Vein endothelial cell (primary cell): ENCODE measurements around the gene IL1RN. TPM values are rescaled to one million over a fixed set of nuclear protein-coding genes. Genes with fewer than 3 reads are reported as not detected.

Source experiments
- small RNA-seq: library from RNA; depleted of rRNA; stranded (forward); fragments of <200 nt; gene quantifications from one replicate; pipeline ENCODE3, GENCODE V24; 2012
- total RNA-seq: library from RNA; depleted of rRNA; stranded (reverse); fragments of >200 nt; gene quantifications from 2 replicates; pipeline ENCODE4 v1.2.3, GENCODE V29; 2012

The IL1RN gene, protein sequence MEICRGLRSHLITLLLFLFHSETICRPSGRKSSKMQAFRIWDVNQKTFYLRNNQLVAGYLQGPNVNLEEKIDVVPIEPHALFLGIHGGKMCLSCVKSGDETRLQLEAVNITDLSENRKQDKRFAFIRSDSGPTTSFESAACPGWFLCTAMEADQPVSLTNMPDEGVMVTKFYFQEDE
- total RNA-seq = not detected in 2 replicates

DNA sequence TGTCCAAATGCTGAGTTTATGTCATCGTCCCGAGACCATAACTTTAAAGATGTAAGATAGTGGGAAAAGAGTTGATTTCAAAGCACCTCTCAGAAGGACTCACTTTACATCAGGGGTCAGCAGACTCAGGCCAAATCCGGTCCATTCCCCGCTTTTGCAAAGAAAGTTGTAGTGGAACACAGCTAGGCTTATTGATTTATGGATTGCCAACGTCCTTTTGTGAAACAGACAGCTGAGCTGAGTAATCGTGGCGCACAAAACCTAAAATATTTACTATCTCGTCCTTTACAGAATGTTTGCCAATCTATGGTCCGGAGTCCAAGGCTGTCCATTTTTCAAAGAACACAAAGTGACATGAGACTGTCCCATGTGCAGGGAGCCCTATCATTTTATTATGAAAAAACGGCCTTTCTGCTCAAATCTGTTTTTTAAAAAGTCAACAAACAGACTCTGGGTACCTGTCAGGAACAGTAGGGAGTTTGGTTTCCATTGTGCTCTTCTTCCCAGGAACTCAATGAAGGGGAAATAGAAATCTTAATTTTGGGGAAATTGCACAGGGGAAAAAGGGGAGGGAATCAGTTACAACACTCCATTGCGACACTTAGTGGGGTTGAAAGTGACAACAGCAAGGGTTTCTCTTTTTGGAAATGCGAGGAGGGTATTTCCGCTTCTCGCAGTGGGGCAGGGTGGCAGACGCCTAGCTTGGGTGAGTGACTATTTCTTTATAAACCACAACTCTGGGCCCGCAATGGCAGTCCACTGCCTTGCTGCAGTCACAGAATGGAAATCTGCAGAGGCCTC lies at the start of gene IL1RN:
Gene IL1RN, plus strand, starts transcription at position 754 of the 801 bp plus-strand sequence. Its CDS starts 27 bp downstream, at position 781.

DNA sequence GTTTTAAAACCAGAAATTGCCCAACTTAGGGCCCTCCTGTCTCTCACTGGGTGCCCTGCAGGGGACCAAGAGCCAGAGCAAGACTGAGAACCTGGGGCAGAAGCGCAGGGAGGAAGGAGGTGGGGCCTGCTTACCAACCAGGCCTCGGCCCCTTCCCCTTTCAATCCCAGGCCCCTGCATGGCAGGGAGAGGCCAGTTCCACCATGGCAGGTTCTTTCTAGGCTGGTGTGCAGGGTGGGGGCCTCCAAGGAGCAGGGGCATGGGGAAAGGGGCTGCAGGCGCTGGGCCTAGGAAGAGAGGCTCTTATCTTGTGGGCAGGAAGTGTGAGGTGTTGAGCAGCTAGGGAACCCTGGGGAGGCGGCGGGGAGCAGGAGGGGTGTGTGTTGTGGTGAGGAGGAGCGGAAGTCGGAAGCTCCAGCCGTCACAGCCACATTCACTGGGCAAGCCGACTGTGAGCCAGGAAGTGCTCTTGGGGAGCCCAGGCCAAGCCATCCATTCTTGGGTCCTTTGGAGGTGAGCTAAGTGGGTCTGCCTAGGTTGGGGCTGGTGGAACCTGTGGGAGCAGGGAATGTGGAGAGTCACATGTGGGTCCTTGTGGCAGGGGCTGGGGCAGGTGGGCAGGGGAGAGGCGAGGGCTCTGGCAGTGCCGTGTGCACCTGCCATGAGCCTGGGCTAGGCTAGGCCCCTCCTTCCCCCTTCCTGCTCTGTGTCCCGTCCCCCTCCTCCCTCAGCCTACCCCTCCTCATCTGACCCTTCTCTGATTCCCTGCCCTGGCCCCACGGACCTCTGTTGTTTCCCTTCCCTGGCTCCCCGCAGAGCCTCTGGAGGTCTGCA lies 46.4 kb downstream of the IL1RN start, which contains the start of gene PSD4:
Gene PSD4, plus strand, starts transcription at position 430 of the 834 bp plus-strand sequence. CDS start 8,486 bp downstream, outside the sequence.

Small RNA genes lying within 50 kb of the gene (small RNA-seq; reads per million reads assigned to genes)
- not detected for gene RNU6-1180P

Other genes with a start within 250 kb of the IL1RN start
- gene IL37, start 216.4 kb upstream of the IL1RN start, total RNA-seq = 0.19 TPM in 1 of 2 replicates, not detected in the other
- not detected in 2 replicates for gene IL36G, start 149.6 kb upstream of the IL1RN start, total RNA-seq
- gene IL36A, start 122.1 kb upstream of the IL1RN start, total RNA-seq = not detected in 2 replicates
- not detected in 2 replicates for gene IL36B, start 74.7 kb upstream of the IL1RN start, total RNA-seq
- not detected in 2 replicates for gene IL36RN, start 68.4 kb upstream of the IL1RN start, total RNA-seq
- gene IL1F10, start 59.6 kb upstream of the IL1RN start, total RNA-seq = not detected in 2 replicates
- 0.57 and 0.65 TPM in 2 replicates for gene PSD4, start 46.4 kb downstream of the IL1RN start, total RNA-seq
- 0.48 and 1.3 TPM in 2 replicates for gene PAX8, start 151.3 kb downstream of the IL1RN start, total RNA-seq